Neural crest cell (in vitro differentiated cells): ENCODE results near the gene PRELID2. TPM values are rescaled to one million over a fixed set of nuclear protein-coding genes. Genes with fewer than 3 reads are reported as not detected.

Source experiments
- DNase-seq: peaks from one replicate; pipeline ENCODE4 v3.0.0; 2021; ENCODE audit warnings: low read depth, mixed read lengths, low spot score
- H3K27ac Mint-ChIP-seq: one replicate; pipeline ENCODE4 v1.8.0; 2021; ENCODE audit warnings: mild to moderate bottlenecking, mixed read lengths; ENCODE audit not compliant: unreplicated experiment
- H3K27me3 Mint-ChIP-seq: 2 replicates; pipeline ENCODE4 v1.8.0; 2021; ENCODE audit warnings: low read depth, mild to moderate bottlenecking, mixed read lengths
- H3K36me3 Mint-ChIP-seq: 2 replicates; pipeline ENCODE4 v1.8.0; 2021; ENCODE audit warnings: low read depth, mild to moderate bottlenecking, mixed read lengths
- H3K4me1 Mint-ChIP-seq: 2 replicates; pipeline ENCODE4 v1.8.0; 2021; ENCODE audit warnings: mixed read lengths
- H3K4me3 Mint-ChIP-seq: one replicate; pipeline ENCODE4 v1.8.0; 2021; ENCODE audit warnings: mild to moderate bottlenecking, mixed read lengths
- H3K9me3 Mint-ChIP-seq: 2 replicates; pipeline ENCODE4 v1.8.0; 2021; ENCODE audit warnings: mixed read lengths
- CTCF ChIP-seq: fragments of 200-600 bp; sonication (generic); conservative IDR thresholded peaks from 2 replicates; pipeline ENCODE4 v1.5.0; 2021; ENCODE audit warnings: antibody characterized with exemption, mild to moderate bottlenecking
- total RNA-seq: library from RNA; stranded (reverse); gene quantifications from 2 replicates; pipeline ENCODE4 v1.2.1, GENCODE V29; 2021

PRELID2 gene
- total RNA-seq, 1 donor from 2014 or later, result 14.0 TPM

DNA sequence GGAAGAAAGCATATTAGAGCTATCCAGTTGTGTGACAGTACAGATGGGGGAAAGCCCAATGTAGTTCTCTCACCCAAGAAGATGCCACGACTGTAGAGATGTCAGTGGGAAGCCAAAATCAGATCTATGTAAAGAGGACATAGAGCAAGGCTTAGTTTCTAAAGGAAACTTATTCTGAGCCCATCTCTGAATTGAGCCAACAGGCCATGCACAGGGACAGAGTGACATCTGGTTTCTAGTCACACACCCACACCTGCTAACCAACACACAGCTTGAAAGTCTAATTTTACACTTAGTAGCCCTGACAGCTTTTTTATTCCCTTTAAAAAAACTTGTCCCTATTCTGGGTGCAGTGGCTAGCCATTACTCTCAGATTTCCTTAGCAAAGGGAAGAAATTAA is 22.3 kb downstream of the PRELID2 start:
- no peaks in the 10 kb centered on the region for H3K9me3 Mint-ChIP-seq
- H3K27me3 Mint-ChIP-seq, result no peaks in the 10 kb centered on the region
- no peak overlapping the region for H3K4me3 Mint-ChIP-seq
- H3K4me1 Mint-ChIP-seq, result no peaks in the 10 kb centered on the region
- H3K27ac Mint-ChIP-seq, result no peak overlapping the region
- TF ChIP-seq CTCF, result no peak
- DNase-seq, result no peak
- no peaks in the 10 kb centered on the region for H3K36me3 Mint-ChIP-seq

- no peaks in the 10 kb centered on the region for H3K36me3 Mint-ChIP-seq
- peak; percentile 41 for TF ChIP-seq CTCF
- H3K4me3 Mint-ChIP-seq, result no peak overlapping the region
- H3K27me3 Mint-ChIP-seq, result no peaks in the 10 kb centered on the region
- no peak overlapping the region for H3K27ac Mint-ChIP-seq
- DNase-seq, result no peak
- no peaks in the 10 kb centered on the region for H3K9me3 Mint-ChIP-seq
- H3K4me1 Mint-ChIP-seq, result peaks cover 6% of the 10 kb centered on the region
Observed at GRCh38 chr5:145811834-145812625, 23.1 kb downstream of the PRELID2 start.

- H3K9me3 Mint-ChIP-seq, result no peaks in the 10 kb centered on the region
- H3K36me3 Mint-ChIP-seq, result peaks cover 6% of the 10 kb centered on the region
- H3K4me1 Mint-ChIP-seq, result peaks cover 6% of the 10 kb centered on the region
- H3K27ac Mint-ChIP-seq, result no peak overlapping the region
- TF ChIP-seq CTCF, result no peak
- no peaks in the 10 kb centered on the region for H3K27me3 Mint-ChIP-seq
- DNase-seq, result no peak
- no peak overlapping the region for H3K4me3 Mint-ChIP-seq
Observed at GRCh38 chr5:145806923-145807322, 28.2 kb downstream of the PRELID2 start.

GRCh38 chr5:145805819-145806218 is 29.3 kb downstream of the PRELID2 start:
- Mint-ChIP-seq H3K4me1 (peaks cover 6% of the 10 kb centered on the region), H3K9me3 (no peaks in the 10 kb centered on the region), H3K36me3 (peaks cover 6% of the 10 kb centered on the region), H3K27me3 (no peaks in the 10 kb centered on the region), H3K27ac (no peak overlapping the region), H3K4me3 (no peak overlapping the region)
- no peak for TF ChIP-seq CTCF
- DNase-seq, result no peak

DNA sequence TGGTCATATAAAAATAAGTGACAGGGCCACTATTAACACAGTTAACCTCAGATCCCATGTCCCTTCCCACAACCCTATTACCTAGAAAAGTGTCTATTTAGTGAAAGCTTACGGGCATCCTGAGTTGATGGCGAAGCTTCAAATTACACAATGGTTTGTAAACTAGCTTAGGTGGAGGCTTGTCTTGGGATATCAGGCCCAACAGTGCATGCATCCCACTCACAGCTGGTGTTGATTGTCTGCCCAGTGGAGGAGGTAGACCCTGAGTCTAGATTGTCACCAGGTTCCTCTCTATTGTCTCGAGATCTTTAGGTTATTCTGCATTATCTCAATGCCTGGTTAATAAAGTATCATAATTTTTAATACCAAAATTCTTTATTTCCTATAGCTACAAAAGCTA is 30.4 kb downstream of the PRELID2 start:
- Mint-ChIP-seq H3K27me3 (no peaks in the 10 kb centered on the region), H3K27ac (no peak overlapping the region), H3K9me3 (no peaks in the 10 kb centered on the region), H3K4me1 (peaks cover 12% of the 10 kb centered on the region), H3K36me3 (peaks cover 6% of the 10 kb centered on the region), H3K4me3 (no peak overlapping the region)
- no peak for TF ChIP-seq CTCF
- no peak for DNase-seq
